Left lung (tissue), 10 donors: ENCODE data around the gene C10orf71. TPM values are rescaled to one million over a fixed set of nuclear protein-coding genes. Genes with fewer than 3 reads are reported as not detected.

Source experiments
- ATAC-seq: fragments of 200-7000 bp; cut with Tn5 transposase; one replicate; pipeline ENCODE4 v1.9.1; 2020; ENCODE audit warnings: moderate library complexity
- DNase-seq, 4 donors: peaks; one replicate each; pipeline ENCODE4 v3.0.0-alpha.2; 2013 to 2020
- H3K27ac ChIP-seq, 2 donors: fragments of 200-600 bp; sonication (generic) in 1 of 2; one replicate each; pipeline versions ENCODE4 v1.5.0 to v1.8.0; 2020 to 2021
- H3K27me3 ChIP-seq, 2 donors: fragments of 200-600 bp; sonication (generic) in 1 of 2; one replicate each; pipeline versions ENCODE4 v1.5.0 to v1.8.0; 2020 to 2021
- H3K36me3 ChIP-seq, 2 donors: fragments of 200-600 bp; sonication (generic) in 1 of 2; one replicate each; pipeline versions ENCODE4 v1.5.0 to v1.8.0; 2020 to 2021
- H3K4me1 ChIP-seq, 2 donors: fragments of 200-600 bp; one replicate each; pipeline ENCODE4 v1.8.0; 2021
- H3K4me3 ChIP-seq, 2 donors: fragments of 200-600 bp; sonication (generic) in 1 of 2; one replicate each; pipeline versions ENCODE4 v1.5.0 to v1.8.0; 2020 to 2021; ENCODE audit warnings: mild to moderate bottlenecking in 1 of 2
- H3K9me3 ChIP-seq, 2 donors: fragments of 200-600 bp; sonication (generic) in 1 of 2; one replicate each; pipeline versions ENCODE4 v1.5.0 to v1.8.0; 2020 to 2021
- CTCF ChIP-seq, 2 donors: fragments of 200-600 bp; sonication (generic) in 1 of 2; IDR thresholded peaks; one replicate each; pipeline versions ENCODE4 v1.5.0 to v1.8.0; 2021; ENCODE audit warnings: antibody characterized with exemption in 2 of 2
- intact Hi-C, 2 donors: fragments of 100-400 bp; cut with DNase I; formaldehyde crosslinking; loops; one replicate each; pipeline versions ENCODE4 v1.11.2 to v1.14.2; 2022
- polyA plus RNA-seq, 6 donors: library from polyadenylated mRNA; unstranded; fragments of 120-200 nt; gene quantifications; one replicate each; pipeline ENCODE4 v1.2.1, GENCODE V29; 2013; ENCODE audit not compliant: insufficient read length in 6 of 6
- total RNA-seq, 2 donors: library from RNA; stranded (reverse); fragmentation: NEBNext Ultra II Directional; extraction: Animal tissue kit (Norgen Biotek cat#: 25700); gene quantifications; one replicate each; pipeline ENCODE4 v1.2.1, GENCODE V29; 2021
- donor health status: DM: no; HTN: yes; CAD: no.
- donor health status: DM: no; HTN: no; CAD: no.

The C10orf71 gene
- total and polyA plus RNA-seq, 8 donors, result not detected

GRCh38 chr10:49299816-49300139 lies 808 bp downstream of the C10orf71 start:
- ATAC-seq (no peak), DNase-seq (no peak)
- intact Hi-C loops, result no loop called here
- no peak for TF ChIP-seq CTCF (IDR thresholded peaks at IDR 0.05)
- no peaks in the 10 kb centered on the region for H3K27me3 ChIP-seq
- H3K4me1 ChIP-seq, result peaks cover 0 to 3% of the 10 kb centered on the region in 2 donors
- no peaks in the 10 kb centered on the region for H3K36me3 ChIP-seq
- H3K9me3 ChIP-seq, result no peaks in the 10 kb centered on the region
- no peak overlapping the region for H3K27ac ChIP-seq
- no peak overlapping the region for H3K4me3 ChIP-seq

- Histone ChIP-seq H3K9me3 (no peaks in the 10 kb centered on the region), H3K4me3 (no peak overlapping the region), H3K27me3 (no peaks in the 10 kb centered on the region), H3K36me3 (no peaks in the 10 kb centered on the region), H3K4me1 (peaks cover 0 to 3% of the 10 kb centered on the region in 2 donors), H3K27ac (no peak overlapping the region)
- ATAC-seq, result peak; percentile 32
- TF ChIP-seq CTCF (IDR thresholded peaks at IDR 0.05), result no peak
- intact Hi-C loops, result no loop called here
- peak in 2 of 4 donors; percentile 12 to 44 for DNase-seq
Observed at GRCh38 chr10:49300140-49300974, 1.4 kb downstream of the C10orf71 start.

- Histone ChIP-seq H3K36me3 (no peaks in the 10 kb centered on the region), H3K27me3 (no peaks in the 10 kb centered on the region), H3K4me1 (peaks cover 0 to 3% of the 10 kb centered on the region in 2 donors), H3K9me3 (no peaks in the 10 kb centered on the region), H3K27ac (no peak overlapping the region), H3K4me3 (no peak overlapping the region)
- no peak for ATAC-seq
- DNase-seq, result no peak
- intact Hi-C loops, result no loop called here
- TF ChIP-seq CTCF (IDR thresholded peaks at IDR 0.05), result no peak
Observed at GRCh38 chr10:49301302-49301701, 2.3 kb downstream of the C10orf71 start.

- DNase-seq, result no peak
- Histone ChIP-seq H3K36me3 (no peaks in the 10 kb centered on the region), H3K9me3 (no peaks in the 10 kb centered on the region), H3K4me1 (peaks cover 0 to 3% of the 10 kb centered on the region in 2 donors), H3K27me3 (no peaks in the 10 kb centered on the region), H3K27ac (no peak overlapping the region), H3K4me3 (no peak overlapping the region)
- intact Hi-C loops, result no loop called here
- TF ChIP-seq CTCF (IDR thresholded peaks at IDR 0.05), result no peak
- ATAC-seq, result no peak
Observed at GRCh38 chr10:49302088-49302487, 3.1 kb downstream of the C10orf71 start.

- Histone ChIP-seq H3K36me3 (no peaks in the 10 kb centered on the region), H3K27me3 (no peaks in the 10 kb centered on the region), H3K27ac (no peak overlapping the region), H3K4me1 (no peaks in the 10 kb centered on the region), H3K4me3 (no peak overlapping the region), H3K9me3 (no peaks in the 10 kb centered on the region)
- no peak for DNase-seq
- TF ChIP-seq CTCF (IDR thresholded peaks at IDR 0.05), result no peak
- intact Hi-C loops, result no loop called here
- ATAC-seq, result no peak
Observed at GRCh38 chr10:49303711-49304110, 4.7 kb downstream of the C10orf71 start.
